Cardiac muscle cell (in vitro differentiated cells and primary cell): Measurements from ENCODE around the gene RICTOR. TPM values are rescaled to one million over a fixed set of nuclear protein-coding genes. Genes with fewer than 3 reads are reported as not detected.
"Not testable (repeated sequence)": the region's sequence is repeated elsewhere in the genome, so short reads cannot be mapped to it uniquely, and the experiment has no call there.

Experiments used
- DNase-seq, 2 donors: peaks; one replicate each; pipeline versions ENCODE4 v3.0.0 to v3.0.0-alpha.2; 2010 to 2017; ENCODE audit warnings: low read depth in 1 of 2, low spot score in 1 of 2
- H3K27ac ChIP-seq: fragments of 200-600 bp; sonication (generic); 2 replicates; pipeline ENCODE4 v1.5.1; 2016
- H3K27me3 ChIP-seq: fragments of 200-600 bp; sonication (generic); 2 replicates; pipeline ENCODE4 v1.6.0; 2016; ENCODE audit warnings: control low read depth
- H3K36me3 ChIP-seq: fragments of 200-600 bp; sonication (generic); 2 replicates; pipeline ENCODE4 v1.5.1; 2016; ENCODE audit warnings: control low read depth
- H3K4me1 ChIP-seq: fragments of 200-600 bp; sonication (generic); 2 replicates; pipeline ENCODE4 v1.8.1; 2017; ENCODE audit warnings: low read depth, mild to moderate bottlenecking, mixed run types
- H3K4me3 ChIP-seq: fragments of 200-600 bp; sonication (generic); 2 replicates; pipeline ENCODE4 v1.5.1; 2016; ENCODE audit warnings: mild to moderate bottlenecking
- H3K9me3 ChIP-seq: fragments of 200-600 bp; sonication (generic); 2 replicates; pipeline ENCODE4 v1.5.1; 2017; ENCODE audit warnings: low read depth, mild to moderate bottlenecking, control low read depth
- polyA plus RNA-seq: library from polyadenylated mRNA; unstranded; fragments of >200 nt; fragmentation: Nextera tagmentation; extraction: Ambion mirVana; gene quantifications from 2 replicates; pipeline ENCODE4 v1.2.1, GENCODE V29; 2016
- total RNA-seq: library from RNA; depleted of rRNA; stranded (reverse); fragments of >200 nt; gene quantifications from 2 replicates; pipeline ENCODE4 v1.2.3, GENCODE V29; 2016
- TF ChIP-seq, protein P1 (sequence below): IDR thresholded peaks from 2 replicates; pipeline ENCODE4 v1.5.1; 2012; ENCODE audit warnings: low read depth, mild to moderate bottlenecking, low read length

Gene RICTOR
- total and polyA plus RNA-seq, 2 experiments from 2014 or later = 6.0 to 20.6 TPM

GRCh38 chr5:39016587-39017275 lies 57.5 kb downstream of the RICTOR start:
- H3K27ac ChIP-seq = no peak overlapping the region
- H3K4me3 ChIP-seq = no peak overlapping the region
- H3K4me1 ChIP-seq = peaks cover 6% of the 10 kb centered on the region
- no peaks in the 10 kb centered on the region for H3K36me3 ChIP-seq
- TF ChIP-seq, protein P1, sequence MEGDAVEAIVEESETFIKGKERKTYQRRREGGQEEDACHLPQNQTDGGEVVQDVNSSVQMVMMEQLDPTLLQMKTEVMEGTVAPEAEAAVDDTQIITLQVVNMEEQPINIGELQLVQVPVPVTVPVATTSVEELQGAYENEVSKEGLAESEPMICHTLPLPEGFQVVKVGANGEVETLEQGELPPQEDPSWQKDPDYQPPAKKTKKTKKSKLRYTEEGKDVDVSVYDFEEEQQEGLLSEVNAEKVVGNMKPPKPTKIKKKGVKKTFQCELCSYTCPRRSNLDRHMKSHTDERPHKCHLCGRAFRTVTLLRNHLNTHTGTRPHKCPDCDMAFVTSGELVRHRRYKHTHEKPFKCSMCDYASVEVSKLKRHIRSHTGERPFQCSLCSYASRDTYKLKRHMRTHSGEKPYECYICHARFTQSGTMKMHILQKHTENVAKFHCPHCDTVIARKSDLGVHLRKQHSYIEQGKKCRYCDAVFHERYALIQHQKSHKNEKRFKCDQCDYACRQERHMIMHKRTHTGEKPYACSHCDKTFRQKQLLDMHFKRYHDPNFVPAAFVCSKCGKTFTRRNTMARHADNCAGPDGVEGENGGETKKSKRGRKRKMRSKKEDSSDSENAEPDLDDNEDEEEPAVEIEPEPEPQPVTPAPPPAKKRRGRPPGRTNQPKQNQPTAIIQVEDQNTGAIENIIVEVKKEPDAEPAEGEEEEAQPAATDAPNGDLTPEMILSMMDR = no peak
- no peaks in the 10 kb centered on the region for H3K27me3 ChIP-seq
- no peak for DNase-seq
- peaks cover 3% of the 10 kb centered on the region for H3K9me3 ChIP-seq

GRCh38 chr5:39015743-39016586 lies 58.2 kb downstream of the RICTOR start:
- Histone ChIP-seq H3K9me3 (peaks cover 3% of the 10 kb centered on the region), H3K4me3 (no peak overlapping the region), H3K36me3 (no peaks in the 10 kb centered on the region), H3K4me1 (peaks cover 6% of the 10 kb centered on the region), H3K27me3 (no peaks in the 10 kb centered on the region), H3K27ac (peak overlapping the region; percentile 64)
- DNase-seq = peak; percentile 7 to 54
- TF ChIP-seq, protein P1 = no peak

GRCh38 chr5:39014561-39014960 lies 59.6 kb downstream of the RICTOR start:
- Histone ChIP-seq H3K27ac (no peak overlapping the region), H3K36me3 (no peaks in the 10 kb centered on the region), H3K27me3 (no peaks in the 10 kb centered on the region), H3K4me1 (peaks cover 6% of the 10 kb centered on the region), H3K9me3 (peaks cover 3% of the 10 kb centered on the region), H3K4me3 (no peak overlapping the region)
- DNase-seq = peak in 1 of 2 donors; percentile 75
- TF ChIP-seq, protein P1 = no peak

- Histone ChIP-seq H3K27ac (no peak overlapping the region), H3K4me3 (no peak overlapping the region), H3K4me1 (peaks cover 6% of the 10 kb centered on the region), H3K9me3 (peaks cover 3% of the 10 kb centered on the region), H3K27me3 (no peaks in the 10 kb centered on the region), H3K36me3 (no peaks in the 10 kb centered on the region)
- TF ChIP-seq, protein P1 = no peak
- no peak for DNase-seq
Observed at GRCh38 chr5:39013938-39014337, 60.3 kb downstream of the RICTOR start.

DNA sequence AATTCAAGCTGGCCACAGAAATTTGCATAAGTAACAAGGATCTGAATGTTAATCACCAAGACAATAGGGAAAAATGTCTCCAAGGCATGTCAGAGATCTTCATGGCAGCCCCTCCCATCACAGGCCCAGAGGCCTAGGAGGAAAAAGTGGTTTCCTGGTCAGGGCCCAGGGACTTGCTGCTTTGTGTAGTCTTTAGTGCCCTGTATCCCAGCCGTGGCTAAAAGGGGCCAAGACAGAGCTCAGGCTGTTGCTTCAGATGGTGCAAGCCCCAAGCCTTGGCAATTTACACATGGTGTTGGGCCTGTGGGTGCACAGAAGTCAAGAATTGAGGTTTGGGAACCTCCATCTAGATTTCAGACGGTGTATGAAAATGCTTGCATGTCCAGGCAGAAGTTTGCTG lies 63.2 kb downstream of the RICTOR start:
- not testable (repeated sequence) for H3K27ac ChIP-seq, H3K27me3 ChIP-seq, H3K9me3 ChIP-seq, H3K4me1 ChIP-seq, DNase-seq, H3K36me3 ChIP-seq, H3K4me3 ChIP-seq

DNA sequence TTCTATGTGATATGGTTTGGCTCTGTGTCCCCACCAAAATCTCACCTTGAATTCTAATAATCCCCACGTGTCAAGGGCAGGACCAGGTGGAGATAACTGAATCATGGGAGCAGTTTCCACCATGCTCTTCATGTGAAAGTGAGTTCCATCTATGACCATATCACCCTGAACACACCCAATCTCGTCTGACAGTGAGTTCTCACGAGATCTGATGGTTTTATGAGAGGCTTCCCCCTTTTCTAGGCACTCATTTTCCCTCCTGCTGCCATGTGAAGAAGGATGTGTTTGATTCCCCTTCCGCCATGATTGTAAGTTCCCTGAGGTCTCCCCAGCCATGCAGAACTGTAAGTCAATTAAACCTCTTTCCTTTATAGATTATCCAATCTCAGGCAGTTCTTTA lies 64.2 kb downstream of the RICTOR start:
- no peaks in the 10 kb centered on the region for H3K36me3 ChIP-seq

More for the DNA sequence above, 64.2 kb downstream of the RICTOR start:
- no peak overlapping the region for H3K4me3 ChIP-seq
- TF ChIP-seq, protein P1 = no peak
- H3K4me1 ChIP-seq = no peaks in the 10 kb centered on the region
- peaks cover 3% of the 10 kb centered on the region for H3K9me3 ChIP-seq
- no peak for DNase-seq
- no peaks in the 10 kb centered on the region for H3K27me3 ChIP-seq
- H3K27ac ChIP-seq = no peak overlapping the region
